IPS-20b (cell line): ENCODE data around the gene HPS6.

ENCODE experiments used
- H3K27ac ChIP-seq: one replicate; pipeline ENCODE4 v1.5.1; 2013; ENCODE audit warnings: low read length
- H3K27me3 ChIP-seq: 2 replicates; pipeline ENCODE4 v1.6.1; 2013; ENCODE audit warnings: mild to moderate bottlenecking, low read length, inconsistent platforms; ENCODE audit not compliant: insufficient read depth
- H3K36me3 ChIP-seq: 2 replicates; pipeline ENCODE4 v1.6.1; 2013; ENCODE audit warnings: low read depth, mild to moderate bottlenecking, inconsistent platforms, low read length, moderate library complexity; ENCODE audit not compliant: insufficient read depth
- H3K4me1 ChIP-seq: 2 replicates; pipeline ENCODE4 v1.6.1; 2013; ENCODE audit warnings: mild to moderate bottlenecking, control low read depth, inconsistent platforms, low read length, moderate library complexity; ENCODE audit not compliant: insufficient read depth
- H3K4me3 ChIP-seq: 2 replicates; pipeline ENCODE4 v1.5.1; 2013; ENCODE audit warnings: mild to moderate bottlenecking, low read length, inconsistent platforms
- H3K9ac ChIP-seq: 2 replicates; pipeline ENCODE4 v1.6.1; 2013; ENCODE audit warnings: low read depth, mild to moderate bottlenecking, inconsistent platforms, low read length, moderate library complexity
- H3K9me3 ChIP-seq: 2 replicates; pipeline ENCODE4 v1.6.1; 2013; ENCODE audit warnings: mild to moderate bottlenecking, low read depth, low read length, inconsistent platforms; ENCODE audit not compliant: insufficient read depth

Gene HPS6

DNA sequence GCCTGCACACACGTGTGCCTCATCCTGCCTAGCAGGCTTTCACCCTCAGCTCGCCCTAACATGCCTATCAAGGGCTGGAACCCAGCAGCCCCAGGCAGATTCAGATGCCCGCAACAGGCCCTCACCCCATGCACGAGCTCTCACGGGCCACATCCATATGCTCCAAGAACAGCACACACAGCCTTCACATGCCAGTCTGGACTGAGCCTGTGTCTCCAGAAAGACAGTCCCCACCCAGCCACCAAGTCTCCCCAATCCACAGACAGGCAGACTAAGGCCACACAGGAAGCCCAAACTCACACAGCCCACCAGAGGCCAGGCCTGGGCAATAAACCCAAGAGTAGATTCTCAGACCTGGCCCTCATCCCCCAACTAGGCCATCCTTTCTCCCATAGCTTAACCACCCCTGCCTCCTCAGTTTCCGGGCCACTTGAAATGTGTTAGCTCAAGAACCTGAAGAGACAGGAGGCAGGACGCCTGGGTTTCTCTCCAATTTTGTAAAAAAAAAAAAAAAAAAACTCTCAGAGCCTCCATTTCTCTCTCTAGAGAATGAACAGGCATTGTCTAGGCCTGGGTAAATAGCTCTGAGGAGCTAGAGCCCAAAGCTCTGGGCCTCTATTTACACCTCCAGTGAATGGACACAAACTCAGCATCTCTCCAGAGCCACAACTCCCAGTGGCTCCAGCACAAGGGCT is 48.3 kb downstream of the HPS6 start:
- Histone ChIP-seq H3K9ac (peak overlapping the region; percentile 90; the same call in 1 of the 2 replicates), H3K27me3 (no peaks in the 10 kb centered on the region), H3K9me3 (no peaks in the 10 kb centered on the region), H3K4me1 (peaks cover 44% of the 10 kb centered on the region), H3K27ac (peak overlapping the region; percentile 52), H3K36me3 (peaks cover 36% of the 10 kb centered on the region), H3K4me3 (peak overlapping the region; percentile 89)

DNA sequence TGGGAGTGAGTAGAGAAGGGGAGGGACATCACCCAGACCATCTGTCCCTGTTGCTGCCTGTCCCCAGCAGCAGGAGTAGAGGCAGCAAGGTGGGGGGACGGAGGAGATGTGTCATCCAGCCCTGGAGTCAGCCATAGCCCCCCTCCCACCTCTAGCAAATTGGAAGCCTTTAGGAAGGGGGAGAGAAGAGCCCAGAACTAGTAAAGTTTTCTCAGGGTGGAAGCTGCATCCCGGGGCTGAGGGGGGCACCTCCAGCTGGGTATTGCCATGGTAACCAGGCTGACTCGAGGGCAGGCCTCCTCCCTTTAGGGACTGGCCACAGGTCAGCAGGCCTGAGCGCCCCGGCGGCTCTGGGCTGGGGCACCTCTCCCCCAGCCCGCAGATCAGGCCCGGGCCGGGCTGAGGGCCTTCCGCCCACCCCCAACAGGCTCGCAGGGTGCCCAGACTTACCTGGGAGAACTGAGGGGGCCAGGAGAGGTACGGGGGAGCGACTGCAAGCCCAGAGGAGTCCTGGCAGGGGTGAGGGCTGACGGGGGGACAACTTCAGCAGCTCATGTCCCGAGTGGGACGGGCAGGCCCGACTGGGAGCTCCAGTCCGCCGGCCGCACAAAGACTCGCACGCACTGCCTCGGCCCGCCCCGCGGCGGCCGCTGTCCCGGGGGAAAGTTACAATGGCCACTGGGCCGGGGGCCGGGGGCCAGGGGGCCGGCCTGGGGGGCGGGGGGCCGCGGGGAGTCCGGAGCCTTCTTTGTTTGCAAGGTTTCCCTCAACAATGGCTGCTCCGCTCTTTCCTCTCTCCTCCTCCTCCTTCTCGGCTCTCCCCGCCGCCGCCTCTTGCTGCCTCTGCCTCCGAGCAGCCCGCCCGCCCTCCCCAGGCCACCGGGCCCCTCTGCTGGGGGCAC is 49.1 kb downstream of the HPS6 start:
- H3K4me1 ChIP-seq, result peaks cover 48% of the 10 kb centered on the region

DNA sequence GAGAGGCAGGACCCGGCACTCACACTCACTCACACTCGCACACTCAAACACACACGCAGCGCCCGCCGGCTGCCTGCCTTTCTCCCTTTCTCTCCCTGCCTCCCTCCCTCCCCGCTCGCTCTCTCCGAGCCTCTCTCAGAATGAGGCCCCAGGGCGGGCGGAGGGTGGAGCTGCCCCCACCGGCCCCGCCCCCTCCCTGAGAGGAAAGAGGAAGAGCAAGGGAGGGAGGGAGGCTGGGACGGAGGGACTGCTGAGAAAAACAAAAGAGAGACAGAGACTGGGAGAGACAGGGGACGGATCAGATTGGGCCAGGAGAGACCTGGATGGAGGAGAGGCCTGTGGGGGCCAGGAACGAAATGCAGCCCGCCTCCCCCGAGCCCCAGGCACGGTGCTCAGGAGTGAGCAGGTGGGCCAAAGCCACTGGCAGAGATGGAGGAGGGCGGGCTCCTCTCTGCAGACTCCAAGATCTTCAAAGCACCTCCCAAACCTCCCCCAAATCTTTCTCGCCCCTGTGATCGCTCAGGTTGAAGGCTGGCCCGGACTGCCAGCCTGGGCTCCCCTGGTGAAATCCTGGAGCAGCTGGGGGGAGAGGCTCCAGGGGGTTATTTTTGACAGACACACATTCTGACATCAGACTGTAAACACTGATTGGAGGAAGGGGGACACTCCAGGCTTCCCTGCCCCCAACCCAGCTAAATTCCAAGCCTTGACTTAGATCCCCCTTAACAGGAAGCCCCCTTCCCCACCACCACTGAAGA is 49.9 kb downstream of the HPS6 start:
- peak overlapping the region; percentile 57; the same call in 1 of the 2 replicates for H3K9ac ChIP-seq
- peak overlapping the region; percentile 65 for H3K4me3 ChIP-seq
- peaks cover 20% of the 10 kb centered on the region for H3K36me3 ChIP-seq
- peak overlapping the region; percentile 30 for H3K27ac ChIP-seq
- H3K9me3 ChIP-seq, result no peaks in the 10 kb centered on the region
- peaks cover 48% of the 10 kb centered on the region for H3K4me1 ChIP-seq
- H3K27me3 ChIP-seq, result no peaks in the 10 kb centered on the region

More for the DNA sequence above, 49.1 kb downstream of the HPS6 start:
- Histone ChIP-seq H3K4me3 (peak overlapping the region; percentile 89), H3K9ac (peak overlapping the region; percentile 90), H3K27me3 (no peaks in the 10 kb centered on the region), H3K9me3 (no peaks in the 10 kb centered on the region), H3K36me3 (peaks cover 28% of the 10 kb centered on the region), H3K27ac (peak overlapping the region; percentile 52)

DNA sequence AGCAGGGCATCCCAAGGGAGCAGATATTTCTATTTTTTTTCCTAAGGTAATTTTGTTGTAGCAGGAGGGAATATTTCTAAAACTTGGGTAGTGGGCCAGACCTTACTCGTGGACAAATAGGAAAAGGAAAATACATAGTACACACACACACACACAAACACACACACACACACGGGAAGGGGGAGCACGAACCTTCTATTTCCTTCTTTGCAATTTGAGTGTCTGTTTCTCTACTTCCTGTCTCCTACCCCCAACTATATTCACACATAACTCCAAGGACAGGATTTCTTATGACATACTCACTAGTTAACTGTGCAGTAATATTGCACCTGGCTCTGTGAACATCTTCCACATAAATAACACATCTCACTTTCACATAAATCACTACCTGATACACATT is 50.6 kb downstream of the HPS6 start:
- Histone ChIP-seq H3K4me1 (peaks cover 48% of the 10 kb centered on the region), H3K4me3 (peak overlapping the region; percentile 65), H3K9ac (peak overlapping the region; percentile 57; the same call in 1 of the 2 replicates), H3K27ac (peak overlapping the region; percentile 30), H3K36me3 (peaks cover 13% of the 10 kb centered on the region), H3K9me3 (no peaks in the 10 kb centered on the region), H3K27me3 (no peaks in the 10 kb centered on the region)

DNA sequence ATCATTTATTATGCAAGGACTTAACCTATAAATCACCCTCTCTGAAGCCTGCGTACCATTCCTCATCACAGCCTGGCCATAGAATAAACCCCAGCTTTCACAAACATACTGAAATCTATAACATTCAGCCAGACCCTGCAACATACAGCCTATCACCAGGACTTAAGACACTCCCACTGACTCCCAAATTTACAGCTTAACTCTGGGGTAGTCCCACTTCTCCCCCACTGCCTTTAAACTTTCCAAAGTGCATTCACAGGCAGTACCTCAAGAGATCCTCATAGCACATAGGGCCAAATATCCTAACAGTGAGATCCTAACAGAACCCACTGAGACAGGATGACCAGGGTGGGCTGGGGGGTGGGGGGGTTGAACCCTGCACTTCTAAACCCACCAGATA is 51.5 kb downstream of the HPS6 start:
- Histone ChIP-seq H3K9ac (peak overlapping the region; percentile 59; the same call in 1 of the 2 replicates), H3K27me3 (no peaks in the 10 kb centered on the region), H3K27ac (no peak overlapping the region), H3K4me3 (peak overlapping the region; percentile 82; the same call in 1 of the 2 replicates), H3K36me3 (peaks cover 4% of the 10 kb centered on the region; the same call in 1 of the 2 replicates), H3K4me1 (peaks cover 49% of the 10 kb centered on the region), H3K9me3 (no peaks in the 10 kb centered on the region)
